ENCODE measurements around the gene CCDC102B. TPM values are rescaled to one million over a fixed set of nuclear protein-coding genes. Genes with fewer than 3 reads are reported as not detected.

CCDC102B gene
- polyA plus RNA-seq, 1 donor from 2014 or later = 8.7 TPM

GRCh38 chr18:68928762-68929675 lies 131.1 kb downstream of the CCDC102B start:
- no peaks in the 10 kb centered on the region for H3K79me2 ChIP-seq (replicated peaks; ENCODE audit: insufficient read depth, low read length)
- no peak overlapping the region for H3K9ac ChIP-seq (ENCODE audit: low read length)
- H3K27ac ChIP-seq (ENCODE audit: low read length) = no peak overlapping the region
- H3K27me3 ChIP-seq (ENCODE audit: insufficient read depth, low read depth, low read length) = no peaks in the 10 kb centered on the region
- TF ChIP-seq RAD21 (conservative IDR thresholded peaks at IDR 0.05) (no peak), CTCF (IDR thresholded peaks at IDR 0.05; ENCODE audit: poor library complexity, severe bottlenecking) (no peak), REST (IDR thresholded peaks at IDR 0.05; ENCODE audit: borderline replicate concordance) (no peak), TAF1 (IDR thresholded peaks at IDR 0.05; ENCODE audit: low read depth) (no peak), POLR2AphosphoS5 (IDR thresholded peaks at IDR 0.05) (no peak), EZH2 (IDR thresholded peaks at IDR 0.05; ENCODE audit: borderline replicate concordance, insufficient read depth, low read length, poor library complexity, severe bottlenecking) (no peak), MXI1 (conservative IDR thresholded peaks at IDR 0.05; ENCODE audit: poor library complexity, severe bottlenecking) (no peak), EP300 (conservative IDR thresholded peaks at IDR 0.05; ENCODE audit: poor library complexity, severe bottlenecking) (no peak), SMC3 (conservative IDR thresholded peaks at IDR 0.05; ENCODE audit: poor library complexity) (no peak)
- no peaks in the 10 kb centered on the region for H3K9me2 ChIP-seq (ENCODE audit: insufficient read depth, low read length)
- no peaks in the 10 kb centered on the region for H3K36me3 ChIP-seq (ENCODE audit: insufficient read depth, low read length)
- H3K4me3 ChIP-seq (ENCODE audit: low read length) = no peak overlapping the region
- H3F3A ChIP-seq (ENCODE audit: insufficient read depth, low read length, poor library complexity, severe bottlenecking) = no peaks in the 10 kb centered on the region
- no peaks in the 10 kb centered on the region for H4K20me1 ChIP-seq (ENCODE audit: insufficient read depth)
- no peak overlapping the region for H2AFZ ChIP-seq (ENCODE audit: low read depth, low read length)
- no peak overlapping the region for H3K4me2 ChIP-seq (ENCODE audit: low read length)
- no peaks in the 10 kb centered on the region for H3K9me3 ChIP-seq (ENCODE audit: low read length)

- Histone ChIP-seq H3K4me3 (ENCODE audit: low read length) (no peak overlapping the region), H3K36me3 (ENCODE audit: insufficient read depth, low read length) (no peaks in the 10 kb centered on the region), H3K79me2 (replicated peaks; ENCODE audit: insufficient read depth, low read length) (no peaks in the 10 kb centered on the region), H3K27ac (ENCODE audit: low read length) (no peak overlapping the region), H4K20me1 (ENCODE audit: insufficient read depth) (no peaks in the 10 kb centered on the region), H2AFZ (ENCODE audit: low read depth, low read length) (no peak overlapping the region), H3K27me3 (ENCODE audit: insufficient read depth, low read depth, low read length) (no peaks in the 10 kb centered on the region), H3K9me2 (ENCODE audit: insufficient read depth, low read length) (no peaks in the 10 kb centered on the region), H3K9me3 (ENCODE audit: low read length) (no peaks in the 10 kb centered on the region), H3K9ac (ENCODE audit: low read length) (no peak overlapping the region), H3K4me2 (ENCODE audit: low read length) (no peak overlapping the region), H3F3A (ENCODE audit: insufficient read depth, low read length, poor library complexity, severe bottlenecking) (no peaks in the 10 kb centered on the region)
- TF ChIP-seq RAD21 (conservative IDR thresholded peaks at IDR 0.05) = no peak
- no peak for TF ChIP-seq MXI1 (conservative IDR thresholded peaks at IDR 0.05; ENCODE audit: poor library complexity, severe bottlenecking)
- TF ChIP-seq POLR2AphosphoS5 (IDR thresholded peaks at IDR 0.05) = no peak
- no peak for TF ChIP-seq TAF1 (IDR thresholded peaks at IDR 0.05; ENCODE audit: low read depth)
- no peak for TF ChIP-seq CTCF (IDR thresholded peaks at IDR 0.05; ENCODE audit: poor library complexity, severe bottlenecking)
- TF ChIP-seq EZH2 (IDR thresholded peaks at IDR 0.05; ENCODE audit: borderline replicate concordance, insufficient read depth, low read length, poor library complexity, severe bottlenecking) = no peak
- no peak for TF ChIP-seq SMC3 (conservative IDR thresholded peaks at IDR 0.05; ENCODE audit: poor library complexity)
- no peak for TF ChIP-seq EP300 (conservative IDR thresholded peaks at IDR 0.05; ENCODE audit: poor library complexity, severe bottlenecking)
- no peak for TF ChIP-seq REST (IDR thresholded peaks at IDR 0.05; ENCODE audit: borderline replicate concordance)
Measured at GRCh38 chr18:68935686-68936085, 137.8 kb downstream of the CCDC102B start.

All from neural cell (in vitro differentiated cells).